ENCODE measurements around the gene GALNT11.

DNA sequence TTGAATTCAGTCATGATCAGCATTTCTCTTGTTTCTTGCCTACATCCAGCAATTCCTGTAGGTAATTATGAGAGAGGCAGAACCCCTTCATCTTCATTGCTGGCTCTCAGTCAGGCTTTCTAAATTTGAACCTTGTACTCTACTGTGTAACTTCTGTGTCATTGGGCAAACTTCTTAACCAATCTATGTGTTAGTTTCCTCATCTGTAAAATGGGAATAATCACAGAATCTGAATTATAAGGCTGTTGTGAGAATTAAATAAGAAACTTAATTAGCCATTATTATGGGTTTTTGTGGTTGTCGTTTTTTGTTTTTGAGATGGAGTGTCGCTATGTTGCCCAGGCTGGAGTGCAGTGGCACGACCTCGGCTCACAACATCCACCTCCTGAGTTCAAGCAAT lies 11.5 kb upstream of the GALNT11 start:
- TF ChIP-seq, protein P1, sequence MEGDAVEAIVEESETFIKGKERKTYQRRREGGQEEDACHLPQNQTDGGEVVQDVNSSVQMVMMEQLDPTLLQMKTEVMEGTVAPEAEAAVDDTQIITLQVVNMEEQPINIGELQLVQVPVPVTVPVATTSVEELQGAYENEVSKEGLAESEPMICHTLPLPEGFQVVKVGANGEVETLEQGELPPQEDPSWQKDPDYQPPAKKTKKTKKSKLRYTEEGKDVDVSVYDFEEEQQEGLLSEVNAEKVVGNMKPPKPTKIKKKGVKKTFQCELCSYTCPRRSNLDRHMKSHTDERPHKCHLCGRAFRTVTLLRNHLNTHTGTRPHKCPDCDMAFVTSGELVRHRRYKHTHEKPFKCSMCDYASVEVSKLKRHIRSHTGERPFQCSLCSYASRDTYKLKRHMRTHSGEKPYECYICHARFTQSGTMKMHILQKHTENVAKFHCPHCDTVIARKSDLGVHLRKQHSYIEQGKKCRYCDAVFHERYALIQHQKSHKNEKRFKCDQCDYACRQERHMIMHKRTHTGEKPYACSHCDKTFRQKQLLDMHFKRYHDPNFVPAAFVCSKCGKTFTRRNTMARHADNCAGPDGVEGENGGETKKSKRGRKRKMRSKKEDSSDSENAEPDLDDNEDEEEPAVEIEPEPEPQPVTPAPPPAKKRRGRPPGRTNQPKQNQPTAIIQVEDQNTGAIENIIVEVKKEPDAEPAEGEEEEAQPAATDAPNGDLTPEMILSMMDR (conservative IDR thresholded peaks at IDR 0.05; ENCODE audit: low read depth, low read length) = no peak
- TF ChIP-seq MXI1 (IDR thresholded peaks at IDR 0.05; ENCODE audit: borderline replicate concordance, low read depth, low read length) (no peak), POLR2A (IDR thresholded peaks at IDR 0.05; ENCODE audit: low read depth, low read length) (no peak)

Data from IMR-90 (cell line).